ENCODE measurements around the gene CYFIP1. TPM values are rescaled to one million over a fixed set of nuclear protein-coding genes. Genes with fewer than 3 reads are reported as not detected.

CYFIP1 gene
- total RNA-seq, 6 experiments from 2014 or later, result 122 to 142 (median 131) TPM

DNA sequence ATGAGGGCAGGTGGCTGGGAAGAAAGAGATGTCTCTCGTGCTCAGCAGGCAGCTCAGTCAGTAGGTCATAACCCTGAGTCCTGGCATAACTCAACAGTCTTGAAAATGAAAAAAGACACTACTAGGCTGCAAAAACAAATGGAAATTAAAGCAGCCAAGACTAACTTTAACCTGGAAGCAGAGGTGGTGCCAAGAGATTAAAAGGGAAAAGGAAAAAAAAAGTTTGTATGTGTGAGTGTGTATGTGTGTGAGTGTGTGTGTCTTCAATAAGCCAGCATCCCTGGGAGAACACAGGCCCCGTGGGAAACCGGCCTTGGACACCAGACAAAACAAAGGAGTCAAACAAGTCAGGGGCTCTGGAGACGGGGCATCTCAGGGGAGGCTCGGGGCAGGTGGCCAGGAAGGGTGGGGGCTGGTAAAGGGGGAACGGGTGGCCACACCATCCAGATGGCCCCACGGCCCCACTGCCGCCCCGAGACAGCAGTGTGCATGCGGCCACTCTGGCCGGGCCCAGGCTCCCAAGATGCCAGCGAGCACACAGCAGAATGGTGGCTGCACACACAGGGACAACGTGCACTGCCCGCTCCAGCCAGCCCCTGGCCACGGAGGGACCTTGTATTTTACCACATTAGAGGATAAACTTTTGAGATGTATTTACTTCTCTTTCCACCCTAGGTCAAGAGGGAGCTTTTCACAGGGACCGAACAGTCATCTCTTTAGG lies 23.8 kb downstream of the CYFIP1 start:
- Mint-ChIP-seq H3K27ac (no peak overlapping the region), H3K4me3 (no peak overlapping the region), H3K9me3 (no peaks in the 10 kb centered on the region), H3K4me1 (ENCODE audit: low read depth) (peaks cover 10% of the 10 kb centered on the region), H3K27me3 (ENCODE audit: insufficient read depth) (no peaks in the 10 kb centered on the region), H3K36me3 (ENCODE audit: low read depth) (peaks cover 5% of the 10 kb centered on the region; the same call in 1 of the 2 replicates)
- DNase-seq, result no peak
- no peak for TF ChIP-seq CTCF (IDR thresholded peaks at IDR 0.05)

DNA sequence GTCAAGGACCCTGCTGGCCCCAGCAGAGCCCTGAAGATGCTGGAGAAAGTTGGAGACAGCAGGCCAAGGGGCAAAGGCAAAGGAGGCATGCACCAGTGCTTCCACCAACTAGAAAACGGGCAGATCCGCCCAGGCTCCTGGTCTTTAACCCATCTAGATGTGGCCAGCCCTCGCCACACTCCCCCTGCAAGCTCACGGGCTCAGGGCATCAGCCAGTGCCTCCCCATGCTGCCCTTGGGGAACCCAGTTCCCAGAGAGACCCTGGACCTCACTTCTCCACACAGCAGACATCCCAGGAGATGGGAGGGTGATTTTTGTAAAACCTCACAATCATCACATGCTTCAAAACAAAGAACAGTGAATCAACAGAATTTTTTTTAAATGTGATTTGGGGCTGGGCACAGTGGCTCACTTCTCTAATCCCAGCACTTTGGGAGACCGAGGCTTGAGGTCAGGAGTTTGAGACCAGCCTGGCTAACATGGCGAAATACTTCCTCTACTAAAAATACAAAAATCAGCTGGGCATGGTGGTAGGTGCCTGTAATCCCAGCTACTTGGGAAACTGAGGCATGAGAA lies 24.5 kb downstream of the CYFIP1 start:
- no peak for DNase-seq
- no peak for TF ChIP-seq CTCF (IDR thresholded peaks at IDR 0.05)
- Mint-ChIP-seq H3K27ac (no peak overlapping the region), H3K4me3 (no peak overlapping the region), H3K36me3 (ENCODE audit: low read depth) (peaks cover 5% of the 10 kb centered on the region; the same call in 1 of the 2 replicates), H3K9me3 (no peaks in the 10 kb centered on the region), H3K4me1 (ENCODE audit: low read depth) (peaks cover 8% of the 10 kb centered on the region; the same call in 1 of the 2 replicates), H3K27me3 (ENCODE audit: insufficient read depth) (no peaks in the 10 kb centered on the region)

DNA sequence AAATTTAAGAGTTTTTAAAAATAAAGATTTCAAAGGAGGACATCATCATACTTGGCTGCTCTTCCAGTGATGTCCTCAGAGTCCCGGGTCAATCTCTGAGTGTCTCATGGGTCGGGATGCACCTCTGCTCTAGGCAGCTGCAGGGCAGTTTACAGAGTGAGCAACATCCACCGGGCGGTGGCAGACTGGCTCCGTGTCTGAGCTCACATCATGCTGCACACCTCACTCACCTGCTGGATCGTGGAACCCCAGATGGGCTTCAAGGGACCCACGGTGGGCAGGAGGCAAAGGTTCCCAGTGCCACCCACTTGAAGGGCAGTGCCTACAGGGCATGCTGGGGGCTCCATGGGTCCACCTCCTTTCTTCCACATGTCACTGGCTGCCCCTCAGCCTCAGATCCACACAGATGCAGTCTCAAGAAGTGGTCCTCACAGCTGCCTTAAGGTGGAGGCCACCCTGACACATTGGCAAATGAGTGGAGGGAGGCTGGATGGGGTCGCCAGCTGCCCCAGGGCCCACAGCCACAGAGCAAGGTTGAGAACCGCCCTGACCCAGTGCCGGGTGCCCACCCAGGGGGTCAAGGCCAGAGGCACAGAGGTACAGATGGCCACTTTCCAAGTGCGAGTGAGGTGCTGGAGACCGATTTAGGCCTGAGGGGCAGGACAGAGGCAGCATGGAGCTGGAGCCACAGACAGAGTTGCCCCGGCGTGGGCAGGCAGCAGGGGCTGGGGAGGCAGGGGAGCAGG lies 25.2 kb downstream of the CYFIP1 start:
- TF ChIP-seq CTCF (IDR thresholded peaks at IDR 0.05), result no peak; the same call in 1 of the 2 replicates
- no peak overlapping the region for H3K4me3 Mint-ChIP-seq
- H3K27ac Mint-ChIP-seq, result no peak overlapping the region
- H3K4me1 Mint-ChIP-seq (ENCODE audit: low read depth), result peaks cover 8% of the 10 kb centered on the region; the same call in 1 of the 2 replicates
- peaks cover 5% of the 10 kb centered on the region; the same call in 1 of the 2 replicates for H3K36me3 Mint-ChIP-seq (ENCODE audit: low read depth)
- no peak for DNase-seq
- H3K9me3 Mint-ChIP-seq, result no peaks in the 10 kb centered on the region
- H3K27me3 Mint-ChIP-seq (ENCODE audit: insufficient read depth), result no peaks in the 10 kb centered on the region

DNA sequence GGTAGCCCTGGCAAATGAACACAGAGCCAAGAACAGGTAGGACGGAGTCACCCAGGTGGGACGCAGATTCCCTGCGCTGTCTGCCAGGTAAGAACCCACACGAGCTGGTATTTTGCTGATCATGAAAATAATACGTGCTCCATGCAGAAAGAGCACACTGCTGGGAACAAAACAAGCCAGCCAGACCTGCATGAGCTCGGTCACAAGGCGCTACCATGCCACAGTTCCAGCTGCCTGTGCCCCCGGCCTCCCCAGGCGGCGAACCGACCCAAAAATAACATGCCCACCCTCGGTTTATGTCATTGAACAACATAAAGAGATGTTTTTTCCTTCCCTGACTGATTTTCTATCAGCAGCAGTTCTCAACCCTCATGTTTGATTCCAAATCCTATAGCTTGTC lies 25.8 kb downstream of the CYFIP1 start:
- H3K4me1 Mint-ChIP-seq (ENCODE audit: low read depth), result peaks cover 10% of the 10 kb centered on the region; the same call in 1 of the 2 replicates
- TF ChIP-seq CTCF (IDR thresholded peaks at IDR 0.05), result no peak
- no peak for DNase-seq
- H3K27me3 Mint-ChIP-seq (ENCODE audit: insufficient read depth), result no peaks in the 10 kb centered on the region
- H3K9me3 Mint-ChIP-seq, result no peaks in the 10 kb centered on the region
- no peak overlapping the region for H3K27ac Mint-ChIP-seq
- H3K4me3 Mint-ChIP-seq, result no peak overlapping the region
- H3K36me3 Mint-ChIP-seq (ENCODE audit: low read depth), result peaks cover 5% of the 10 kb centered on the region; the same call in 1 of the 2 replicates

DNA sequence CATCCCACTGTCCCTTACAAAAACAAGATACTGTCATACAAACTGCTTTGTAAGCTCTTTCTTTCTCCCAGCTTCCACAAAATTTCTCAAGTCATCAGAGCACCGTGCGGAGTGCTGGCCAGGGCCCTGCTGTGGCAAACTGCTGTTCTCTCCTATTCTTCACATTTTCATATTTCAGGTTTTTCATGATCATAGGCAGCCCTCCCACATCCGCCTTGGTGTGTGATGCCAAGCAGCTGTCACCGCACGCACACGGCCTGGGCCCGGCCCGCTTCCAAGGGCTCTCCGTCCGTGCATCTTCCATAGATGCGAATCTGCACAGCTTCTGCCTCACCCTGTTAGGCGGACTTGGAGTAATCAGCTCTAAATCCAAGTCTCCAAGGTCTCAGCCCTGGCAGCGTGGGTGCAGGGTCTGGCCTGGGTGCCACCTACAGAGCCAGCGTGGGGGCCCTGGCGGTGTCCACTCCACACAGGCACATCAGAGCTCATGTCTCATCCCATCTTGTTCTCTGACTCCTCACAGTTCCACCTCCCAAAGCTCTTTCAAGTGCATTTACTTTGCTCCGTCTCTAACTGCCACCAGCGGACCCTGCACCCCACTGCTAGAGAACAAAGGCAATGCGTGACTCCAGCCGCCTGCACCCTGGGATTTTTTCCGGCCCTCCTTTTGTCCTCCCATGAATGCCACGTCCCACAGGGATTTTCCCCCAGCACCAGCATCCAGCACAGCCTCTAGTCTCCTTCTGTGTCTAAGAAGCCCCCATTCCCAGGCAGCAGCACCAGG lies 27.2 kb downstream of the CYFIP1 start:
- H3K9me3 Mint-ChIP-seq, result no peaks in the 10 kb centered on the region
- peaks cover 5% of the 10 kb centered on the region; the same call in 1 of the 2 replicates for H3K36me3 Mint-ChIP-seq (ENCODE audit: low read depth)
- no peak overlapping the region for H3K4me3 Mint-ChIP-seq
- no peak for TF ChIP-seq CTCF (IDR thresholded peaks at IDR 0.05)
- H3K4me1 Mint-ChIP-seq (ENCODE audit: low read depth), result peaks cover 23% of the 10 kb centered on the region
- no peak for DNase-seq
- no peak overlapping the region for H3K27ac Mint-ChIP-seq
- H3K27me3 Mint-ChIP-seq (ENCODE audit: insufficient read depth), result no peaks in the 10 kb centered on the region
